Fibroblast of skin of scalp (primary cell): Measurements from ENCODE around the gene TENT4B.

Source experiments
- DNase-seq: peaks from one replicate; pipeline ENCODE4 v3.0.0-alpha.2; 2013

Gene TENT4B

GRCh38 chr16:50272687-50273381, 119.7 kb downstream of the TENT4B start:
- DNase-seq: no peak

GRCh38 chr16:50273382-50273690, 120.2 kb downstream of the TENT4B start:
- DNase-seq: no peak

DNA sequence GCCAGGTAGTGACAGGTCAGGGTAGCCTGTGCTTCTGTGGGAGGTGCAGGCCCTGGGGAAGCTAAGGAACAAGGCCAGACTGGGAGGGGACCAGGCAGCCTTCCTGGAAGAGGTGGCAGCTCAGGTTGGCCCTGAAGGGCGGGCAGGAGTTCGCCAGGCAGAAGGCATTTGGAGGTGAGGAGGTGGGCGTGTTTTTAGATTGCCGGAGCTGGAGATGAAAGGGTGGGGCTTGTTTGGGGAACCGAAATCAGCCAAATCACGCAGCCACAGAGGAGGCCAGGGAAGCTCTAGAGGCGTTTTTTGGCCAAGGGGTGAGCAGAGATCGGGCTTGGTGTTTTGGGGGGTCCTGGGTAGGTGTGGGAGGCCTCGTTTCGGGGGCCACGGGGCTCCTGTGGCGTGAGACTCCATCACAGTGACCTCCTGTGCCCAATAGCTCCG, 120.8 kb downstream of the TENT4B start:
- DNase-seq: no peak

DNA sequence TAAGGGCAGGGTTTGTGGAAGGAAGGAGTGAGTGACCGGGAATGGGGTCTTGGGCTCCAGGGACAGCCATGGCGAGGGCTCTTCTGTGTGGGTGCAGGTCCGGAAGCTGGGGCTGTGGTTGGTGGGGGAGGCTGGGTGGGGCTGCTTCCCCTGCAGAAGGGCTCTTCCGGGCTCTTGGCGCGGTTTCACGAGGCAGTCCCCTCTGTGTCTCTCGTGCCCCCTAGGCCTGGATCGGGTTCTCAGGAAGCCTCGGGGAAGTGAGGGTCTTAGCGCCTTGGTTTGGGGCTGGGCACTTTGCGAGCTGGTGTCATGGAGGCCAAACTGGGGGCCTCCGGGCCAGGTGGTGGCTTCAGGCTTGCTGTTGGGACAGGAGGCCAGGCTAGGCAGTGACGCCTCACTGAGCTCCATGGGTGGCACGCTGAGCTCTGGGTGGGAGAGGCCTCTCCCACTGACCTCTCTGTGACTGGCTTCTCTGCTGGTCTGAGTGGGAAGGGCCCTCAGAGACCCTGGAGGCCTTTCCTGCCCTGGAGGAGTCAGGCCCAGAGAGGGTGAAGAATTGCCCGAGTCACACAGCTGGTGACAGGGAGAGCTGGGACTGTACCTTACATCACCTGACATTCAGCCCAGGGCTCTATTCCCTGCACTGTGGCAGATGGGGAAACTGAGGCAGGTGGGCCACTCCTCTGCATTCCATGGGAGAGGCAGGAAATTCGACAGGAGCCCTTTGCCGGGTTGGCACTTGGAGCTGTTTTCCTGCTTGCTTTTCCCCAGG, 121.4 kb downstream of the TENT4B start:
- no peak for DNase-seq

GRCh38 chr16:50275098-50275415, 122.0 kb downstream of the TENT4B start:
- no peak for DNase-seq

- no peak for DNase-seq
Measured at GRCh38 chr16:50275428-50276325, 122.6 kb downstream of the TENT4B start.

DNA sequence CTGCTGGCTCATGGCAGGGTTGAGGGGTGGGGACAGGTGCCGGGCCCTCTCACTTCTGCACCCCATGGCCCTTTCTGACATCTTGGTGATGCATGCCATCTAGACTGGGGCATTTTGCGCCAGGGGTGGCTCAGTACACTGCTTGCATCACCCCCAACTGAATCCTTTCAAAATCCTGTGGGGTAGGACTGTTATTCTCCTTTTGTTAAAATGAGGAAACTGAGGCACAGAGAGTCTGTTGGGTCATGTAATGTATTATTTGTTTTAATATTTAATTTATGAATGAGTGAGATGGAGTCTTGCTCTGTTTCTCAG, 123.2 kb downstream of the TENT4B start:
- no peak for DNase-seq

DNA sequence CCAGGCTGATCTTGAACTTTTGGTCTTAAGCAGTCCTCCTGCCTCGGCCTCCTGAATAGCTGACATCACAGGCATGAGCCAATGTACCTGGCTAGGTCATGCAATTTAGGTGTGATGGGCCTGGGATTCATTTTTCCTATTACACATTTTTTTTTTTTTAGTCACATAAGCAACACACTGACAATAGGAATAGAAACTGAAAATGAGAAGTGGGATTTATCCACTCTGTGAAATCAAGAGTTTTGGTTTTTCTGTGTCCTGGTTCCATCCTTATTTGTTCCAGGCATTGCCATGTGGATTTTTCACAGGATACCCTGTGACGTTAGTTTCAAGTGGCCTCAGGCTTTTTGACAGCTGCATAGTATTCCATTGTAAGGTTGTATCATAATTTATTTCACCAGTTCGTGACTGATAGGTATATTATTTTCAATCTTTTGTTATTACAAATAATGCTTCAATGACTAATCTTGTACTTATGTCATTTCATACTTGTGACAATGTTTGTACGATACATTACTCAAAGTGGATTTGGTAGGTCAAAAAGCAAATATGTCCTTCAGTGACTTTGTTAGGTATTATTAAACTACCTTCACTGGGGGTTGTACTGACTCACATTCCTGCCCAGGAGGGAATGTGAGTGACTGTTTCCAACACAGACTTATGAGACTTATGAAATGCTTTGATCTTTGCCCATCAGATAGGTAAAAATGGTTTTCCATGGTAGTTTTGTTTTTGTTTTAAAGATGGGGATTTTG, 123.9 kb downstream of the TENT4B start:
- DNase-seq: no peak

- DNase-seq: no peak
Measured at GRCh38 chr16:50278251-50278650, 125.1 kb downstream of the TENT4B start.

- DNase-seq: no peak
Measured at GRCh38 chr16:50279504-50279865, 126.4 kb downstream of the TENT4B start.

DNA sequence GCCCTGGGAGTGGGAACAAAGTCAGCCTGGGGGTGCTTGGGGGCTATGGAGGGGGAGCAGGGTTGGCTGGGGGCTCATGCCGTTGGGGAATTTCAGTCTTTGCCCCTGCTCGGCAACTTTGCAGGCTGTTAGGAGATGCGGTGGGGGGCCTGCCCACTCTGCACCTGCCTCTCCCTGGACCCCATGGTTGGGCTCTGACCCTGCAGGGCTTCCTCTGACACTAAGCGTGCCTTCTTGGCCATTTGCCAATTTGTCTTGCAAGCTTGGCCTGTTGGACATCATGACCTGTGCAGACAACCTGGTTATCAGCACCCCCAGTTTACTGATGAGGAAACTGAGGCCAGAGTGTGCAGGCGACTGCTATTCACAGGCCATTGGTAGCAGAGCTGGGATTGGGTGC, 127.8 kb downstream of the TENT4B start:
- DNase-seq: no peak
